WTC11 (cell line): ENCODE measurements around the gene SRSF3.

Experiments
- CTCF ChIP-seq: fragments of 200-600 bp; IDR thresholded peaks from 2 replicates; pipeline ENCODE4 v1.8.0; 2022; ENCODE audit warnings: antibody characterized with exemption
- ESRRA ChIP-seq: sonication (generic); formaldehyde crosslinking; IDR thresholded peaks from 2 replicates; pipeline ENCODE4 v1.8.1; 2022; ENCODE audit warnings: mild to moderate bottlenecking, missing genetic modification reagents, borderline replicate concordance
- JUN ChIP-seq: sonication (generic); formaldehyde crosslinking; IDR thresholded peaks from 2 replicates; pipeline ENCODE4 v1.8.0; 2023; ENCODE audit warnings: mild to moderate bottlenecking, missing genetic modification reagents
- MAX ChIP-seq: sonication (generic); formaldehyde crosslinking; IDR thresholded peaks from 2 replicates; pipeline ENCODE4 v1.8.0; 2022; ENCODE audit warnings: mild to moderate bottlenecking, missing genetic modification reagents
- SP1 ChIP-seq: sonication (generic); formaldehyde crosslinking; conservative IDR thresholded peaks from 2 replicates; pipeline ENCODE4 v1.8.1; 2022; ENCODE audit warnings: missing genetic modification reagents
- TEAD4 ChIP-seq: sonication (generic); formaldehyde crosslinking; IDR thresholded peaks from 2 replicates; pipeline ENCODE4 v1.8.0; 2022; ENCODE audit warnings: mild to moderate bottlenecking, missing genetic modification reagents
- ZNF317 ChIP-seq: sonication (generic); formaldehyde crosslinking; IDR thresholded peaks from 2 replicates; pipeline ENCODE4 v1.8.1; 2023; ENCODE audit warnings: low read depth, mild to moderate bottlenecking, moderate library complexity, missing genetic modification reagents, borderline replicate concordance
- ZNF671 ChIP-seq: fragments of 250-450 bp; sonication (Bioruptor Pico); IDR thresholded peaks from 2 replicates; pipeline ENCODE4 v1.8.0; 2021; ENCODE audit warnings: mild to moderate bottlenecking

DNA sequence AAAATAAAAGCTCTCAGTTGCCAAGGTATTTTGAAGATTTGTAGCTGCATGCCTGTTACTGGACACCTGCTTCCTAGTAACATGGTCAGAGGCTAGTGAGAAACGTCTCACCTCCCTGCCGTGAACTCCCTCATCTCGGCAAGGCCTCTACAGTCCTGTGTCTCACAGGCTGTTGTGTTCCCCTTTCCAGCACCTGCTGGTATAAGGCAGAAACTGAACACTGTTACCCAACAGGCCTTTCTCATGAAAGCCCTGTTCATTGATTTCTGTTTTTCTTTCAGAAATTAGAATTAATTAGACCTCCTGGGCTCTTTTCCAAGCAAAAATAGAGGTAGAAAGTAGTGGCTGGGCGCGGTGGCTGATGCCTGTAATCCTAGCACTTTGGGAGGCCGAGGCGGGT is 17.6 kb upstream of the SRSF3 start:
- TF ChIP-seq CTCF = no peak
- no peak for TF ChIP-seq ESRRA
- TF ChIP-seq TEAD4 = no peak
- no peak for TF ChIP-seq MAX (CRISPR knock-in tag)
- TF ChIP-seq ZNF317 (CRISPR knock-in tag) = no peak
- no peak for TF ChIP-seq JUN (CRISPR knock-in tag)
- TF ChIP-seq ZNF671 (CRISPR knock-in tag) = no peak
- no peak for TF ChIP-seq SP1 (CRISPR knock-in tag)
